Thyroid gland (tissue), 4 donors: Measurements from ENCODE around the gene ADPRHL1.

Experiments used
- POLR2A ChIP-seq, 2 donors: fragments of 450-650 bp; IDR thresholded peaks; one replicate each; pipeline ENCODE4 v1.6.1; 2017; ENCODE audit warnings: antibody characterized with exemption in 2 of 2, mild to moderate bottlenecking in 2 of 2, moderate library complexity in 1 of 2
- TF ChIP-seq, protein P1 (sequence below), 6 experiments: fragments of 200-600 bp in 3 of 6; fragments of 450-650 bp in 3 of 6; sonication (generic) in 3 of 6; IDR thresholded peaks; one replicate each; pipeline ENCODE4 v1.5.1; 2016 to 2019; ENCODE audit warnings: antibody characterized with exemption in 6 of 6, mild to moderate bottlenecking in 2 of 6, inconsistent platforms in 1 of 6, moderate library complexity in 1 of 6

DNA sequence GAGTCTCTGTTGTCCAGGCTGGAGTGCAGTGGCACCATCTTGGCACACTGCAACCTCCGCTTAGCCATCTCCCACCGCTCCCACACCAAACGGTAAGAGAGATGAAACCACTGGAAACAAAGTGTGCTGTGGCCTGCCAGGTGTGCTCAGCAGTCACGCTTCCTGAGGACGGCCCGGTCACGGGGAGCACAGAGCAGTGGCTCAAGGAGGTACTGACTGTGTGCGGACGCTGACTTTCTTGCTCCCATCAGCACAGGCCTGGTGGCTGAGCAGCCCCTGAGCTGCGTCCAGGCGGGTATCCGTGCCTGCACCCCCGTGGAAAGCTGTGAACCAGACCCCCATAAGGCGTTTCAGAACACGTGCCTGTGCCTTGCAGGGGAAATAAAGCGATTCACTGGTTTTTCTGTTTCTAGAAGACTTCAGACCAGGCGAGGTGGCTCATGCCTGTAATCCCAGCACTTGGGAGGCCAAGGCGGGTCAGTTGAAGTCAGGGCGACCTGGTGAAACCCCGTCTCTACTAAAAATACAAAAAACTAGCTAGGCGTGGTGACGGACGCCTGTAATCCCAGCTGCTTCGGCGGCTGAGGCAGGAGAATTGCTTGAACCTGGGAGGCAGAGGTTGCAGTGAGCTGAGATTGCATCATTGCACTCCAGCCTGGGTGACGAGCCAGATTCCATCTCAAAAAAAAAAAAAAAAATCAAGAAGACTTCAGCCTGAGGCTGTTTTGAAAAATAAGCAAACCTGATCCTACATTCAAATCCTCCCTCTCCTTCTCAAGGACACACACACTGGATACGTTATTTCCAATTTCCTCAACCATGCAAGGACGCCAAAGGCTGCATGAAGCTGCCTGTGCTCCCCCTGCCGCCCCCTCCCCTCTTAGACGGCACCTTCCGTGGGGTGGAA lies 25.5 kb downstream of the ADPRHL1 start:
- no peak for TF ChIP-seq POLR2A (IDR thresholded peaks at IDR 0.05)
- TF ChIP-seq, protein P1, sequence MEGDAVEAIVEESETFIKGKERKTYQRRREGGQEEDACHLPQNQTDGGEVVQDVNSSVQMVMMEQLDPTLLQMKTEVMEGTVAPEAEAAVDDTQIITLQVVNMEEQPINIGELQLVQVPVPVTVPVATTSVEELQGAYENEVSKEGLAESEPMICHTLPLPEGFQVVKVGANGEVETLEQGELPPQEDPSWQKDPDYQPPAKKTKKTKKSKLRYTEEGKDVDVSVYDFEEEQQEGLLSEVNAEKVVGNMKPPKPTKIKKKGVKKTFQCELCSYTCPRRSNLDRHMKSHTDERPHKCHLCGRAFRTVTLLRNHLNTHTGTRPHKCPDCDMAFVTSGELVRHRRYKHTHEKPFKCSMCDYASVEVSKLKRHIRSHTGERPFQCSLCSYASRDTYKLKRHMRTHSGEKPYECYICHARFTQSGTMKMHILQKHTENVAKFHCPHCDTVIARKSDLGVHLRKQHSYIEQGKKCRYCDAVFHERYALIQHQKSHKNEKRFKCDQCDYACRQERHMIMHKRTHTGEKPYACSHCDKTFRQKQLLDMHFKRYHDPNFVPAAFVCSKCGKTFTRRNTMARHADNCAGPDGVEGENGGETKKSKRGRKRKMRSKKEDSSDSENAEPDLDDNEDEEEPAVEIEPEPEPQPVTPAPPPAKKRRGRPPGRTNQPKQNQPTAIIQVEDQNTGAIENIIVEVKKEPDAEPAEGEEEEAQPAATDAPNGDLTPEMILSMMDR (IDR thresholded peaks at IDR 0.05): no peak
